Erythroblast (primary cell): ENCODE results near the gene SERPINI2.

Experiments used
- GATA1 ChIP-seq: IDR thresholded peaks from 2 replicates; pipeline ENCODE4 v1.6.1; 2011; ENCODE audit warnings: low read depth, mild to moderate bottlenecking, control low read depth, low read length, moderate library complexity
- POLR2A ChIP-seq: IDR thresholded peaks from 2 replicates; pipeline ENCODE4 v1.6.1; 2011; ENCODE audit warnings: mild to moderate bottlenecking, low read length

DNA sequence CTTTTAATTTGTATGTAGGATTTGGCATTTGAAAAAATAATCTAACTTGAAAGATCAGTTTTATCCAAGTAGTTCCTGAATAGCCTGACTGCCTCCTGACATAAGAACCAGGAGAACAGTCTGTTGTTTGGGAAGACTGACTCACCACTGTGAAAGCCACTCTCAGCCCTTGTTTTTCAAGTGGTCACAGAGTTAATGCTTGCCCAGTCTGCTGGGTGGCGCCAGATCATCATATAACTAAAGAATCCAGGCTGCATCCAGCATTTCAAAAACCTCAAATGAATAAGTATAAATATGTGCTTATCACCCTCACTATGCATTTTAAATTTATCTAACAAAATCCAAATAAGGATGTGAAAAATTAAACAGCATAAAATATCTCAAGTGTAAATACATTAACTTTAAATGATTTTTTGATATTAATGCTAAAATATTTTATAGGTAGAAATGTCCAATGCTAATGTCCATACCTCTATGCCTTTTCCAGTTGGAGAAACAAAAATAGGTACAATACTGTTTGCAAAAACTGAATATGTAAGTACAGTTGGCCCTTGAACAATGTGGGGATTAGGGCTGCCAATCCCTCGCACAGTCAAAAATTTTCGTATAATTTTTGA is 66.9 kb downstream of the SERPINI2 start:
- TF ChIP-seq POLR2A (no peak), GATA1 (no peak)
